Fibroblast of pulmonary artery (primary cell): ENCODE measurements around the gene FHIT.

Source experiments
- DNase-seq: peaks from one replicate; pipeline ENCODE4 v3.0.0-alpha.2; 2010; ENCODE audit warnings: low read depth
- H3K4me3 ChIP-seq: replicated peaks from 2 replicates; pipeline ENCODE4 v1.5.1; 2011; ENCODE audit warnings: low read depth, mild to moderate bottlenecking, control low read depth, low read length, moderate library complexity
- TF ChIP-seq, protein P1 (sequence below): IDR thresholded peaks from 2 replicates; pipeline ENCODE4 v1.5.1; 2011; ENCODE audit warnings: mild to moderate bottlenecking, control low read depth, low read length, inconsistent platforms; ENCODE audit errors: missing control alignments

Gene FHIT

GRCh38 chr3:60202052-60202726 lies 1049.1 kb downstream of the FHIT start:
- DNase-seq, result no peak
- TF ChIP-seq, protein P1, sequence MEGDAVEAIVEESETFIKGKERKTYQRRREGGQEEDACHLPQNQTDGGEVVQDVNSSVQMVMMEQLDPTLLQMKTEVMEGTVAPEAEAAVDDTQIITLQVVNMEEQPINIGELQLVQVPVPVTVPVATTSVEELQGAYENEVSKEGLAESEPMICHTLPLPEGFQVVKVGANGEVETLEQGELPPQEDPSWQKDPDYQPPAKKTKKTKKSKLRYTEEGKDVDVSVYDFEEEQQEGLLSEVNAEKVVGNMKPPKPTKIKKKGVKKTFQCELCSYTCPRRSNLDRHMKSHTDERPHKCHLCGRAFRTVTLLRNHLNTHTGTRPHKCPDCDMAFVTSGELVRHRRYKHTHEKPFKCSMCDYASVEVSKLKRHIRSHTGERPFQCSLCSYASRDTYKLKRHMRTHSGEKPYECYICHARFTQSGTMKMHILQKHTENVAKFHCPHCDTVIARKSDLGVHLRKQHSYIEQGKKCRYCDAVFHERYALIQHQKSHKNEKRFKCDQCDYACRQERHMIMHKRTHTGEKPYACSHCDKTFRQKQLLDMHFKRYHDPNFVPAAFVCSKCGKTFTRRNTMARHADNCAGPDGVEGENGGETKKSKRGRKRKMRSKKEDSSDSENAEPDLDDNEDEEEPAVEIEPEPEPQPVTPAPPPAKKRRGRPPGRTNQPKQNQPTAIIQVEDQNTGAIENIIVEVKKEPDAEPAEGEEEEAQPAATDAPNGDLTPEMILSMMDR, result no peak
- no peak overlapping the region for H3K4me3 ChIP-seq

DNA sequence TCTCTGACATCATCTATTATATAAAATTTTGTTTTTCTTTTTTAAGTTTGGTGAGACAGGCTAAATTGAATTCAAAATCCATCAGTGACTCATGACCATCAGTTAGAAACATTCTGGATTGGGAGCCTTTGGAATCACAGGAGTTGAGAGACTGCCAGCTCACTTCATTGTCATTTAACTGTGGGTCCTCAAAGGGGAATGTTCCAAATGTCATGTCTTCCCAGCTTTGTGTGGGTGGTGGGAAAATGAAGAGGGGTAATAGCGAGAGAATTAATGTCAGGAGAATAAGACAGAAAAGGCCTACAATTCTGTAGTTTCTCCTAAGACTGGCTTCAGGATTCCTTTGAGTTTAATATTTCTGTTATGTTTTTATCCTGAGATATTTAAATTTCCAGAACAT lies 1051.9 kb downstream of the FHIT start:
- no peak overlapping the region for H3K4me3 ChIP-seq
- no peak for DNase-seq
- TF ChIP-seq, protein P1, result no peak

GRCh38 chr3:60198179-60198720 lies 1053.0 kb downstream of the FHIT start:
- TF ChIP-seq, protein P1, result no peak
- no peak overlapping the region for H3K4me3 ChIP-seq
- DNase-seq, result no peak

DNA sequence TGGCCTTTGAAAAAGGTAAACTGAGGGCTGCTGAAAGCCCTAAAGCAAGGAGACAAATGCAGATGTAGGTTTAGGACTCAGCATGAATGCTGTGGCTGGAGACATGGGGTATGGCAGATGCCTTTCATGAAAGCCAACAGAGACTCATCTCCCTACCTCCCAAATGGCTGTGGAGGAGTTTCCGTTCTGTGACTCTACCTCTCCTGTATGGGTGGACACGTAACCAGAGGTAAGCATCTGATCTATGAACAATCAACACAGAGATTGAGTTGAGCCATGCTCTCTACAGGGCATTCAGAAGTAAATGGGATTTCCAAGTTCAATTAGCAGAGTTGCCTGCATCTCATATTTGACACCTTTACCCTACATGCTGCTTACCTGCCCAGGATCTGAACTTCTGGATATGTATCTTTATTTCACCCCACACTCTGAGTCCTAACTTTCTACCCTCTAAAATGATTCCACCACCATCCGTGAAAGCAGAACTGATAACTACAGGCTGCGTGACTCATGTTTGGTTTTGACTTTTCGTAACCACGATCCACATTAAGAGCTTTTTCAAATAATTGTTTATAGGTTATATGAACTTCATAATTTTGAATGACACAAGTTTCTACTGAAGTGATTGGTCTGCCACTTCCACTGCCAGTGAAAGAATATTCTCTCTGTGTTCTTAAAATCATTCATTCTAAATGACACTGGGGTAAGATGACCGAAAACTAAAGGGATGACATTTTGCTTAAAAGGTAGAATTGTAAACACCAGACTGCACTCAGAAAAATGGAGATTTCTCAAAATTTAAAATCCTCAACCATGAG lies 1058.7 kb downstream of the FHIT start:
- TF ChIP-seq, protein P1, result no peak
- DNase-seq, result no peak
- no peak overlapping the region for H3K4me3 ChIP-seq

DNA sequence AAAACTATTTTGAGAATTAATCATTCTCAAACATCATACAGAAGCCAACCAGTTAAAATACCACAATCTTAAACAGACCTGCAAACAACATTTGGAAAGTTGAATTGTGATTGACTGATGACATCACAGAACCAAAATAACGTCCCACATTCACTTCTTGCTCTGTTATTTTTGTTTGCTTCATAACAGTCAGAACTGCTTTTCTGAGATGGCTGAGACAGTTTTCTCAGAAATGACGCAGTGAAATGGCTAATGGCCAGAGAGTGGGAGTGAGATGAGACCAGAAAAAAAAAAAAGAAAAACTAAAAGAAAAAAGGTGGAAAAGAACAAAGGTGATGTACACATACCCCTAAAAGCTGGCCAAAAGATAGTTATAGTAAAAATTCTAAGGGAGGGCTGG lies 1061.2 kb downstream of the FHIT start:
- no peak overlapping the region for H3K4me3 ChIP-seq
- no peak for DNase-seq
- TF ChIP-seq, protein P1, result no peak

DNA sequence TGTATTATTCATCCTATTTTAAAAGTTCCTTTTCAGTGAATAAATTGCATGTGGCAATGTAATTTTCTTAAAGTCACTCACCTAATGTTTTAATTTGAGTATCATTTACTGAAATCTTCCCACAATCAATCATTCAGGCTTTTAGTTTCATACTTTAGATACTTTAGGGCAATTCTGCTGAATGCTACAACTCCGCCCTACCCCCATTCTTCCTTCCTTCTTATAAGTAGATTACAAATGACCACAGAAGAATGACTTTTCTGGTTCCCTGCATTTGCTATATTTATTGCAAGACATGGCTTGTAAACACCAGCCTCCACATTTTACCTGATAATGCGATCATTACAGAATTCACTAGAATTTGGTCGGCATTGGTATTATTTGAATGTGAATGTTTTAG lies 1061.9 kb downstream of the FHIT start:
- no peak overlapping the region for H3K4me3 ChIP-seq
- DNase-seq, result no peak
- TF ChIP-seq, protein P1, result no peak

DNA sequence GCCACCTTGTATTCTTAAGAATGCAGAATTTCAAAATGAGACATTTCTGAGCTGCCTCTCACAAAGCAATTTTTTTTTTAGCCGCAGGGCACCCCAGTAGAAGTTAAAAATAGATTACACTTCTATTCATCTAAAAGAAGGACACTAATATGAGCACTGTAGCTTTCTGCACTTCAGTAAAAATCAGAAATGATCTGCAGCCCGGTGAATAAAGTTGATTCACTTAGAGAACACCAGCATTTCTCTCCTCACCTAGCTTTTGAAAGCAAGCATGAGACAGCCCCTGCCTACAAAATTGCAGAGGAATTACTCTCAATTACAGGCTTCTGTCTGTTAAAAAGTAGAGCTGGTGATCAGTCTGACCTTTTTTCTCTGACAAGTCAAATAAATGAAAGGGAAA lies 1062.4 kb downstream of the FHIT start:
- TF ChIP-seq, protein P1, result no peak
- no peak overlapping the region for H3K4me3 ChIP-seq
- DNase-seq, result no peak
